ENCODE measurements around the gene DICER1. TPM values are rescaled to one million over a fixed set of nuclear protein-coding genes. Genes with fewer than 3 reads are reported as not detected.

DICER1 gene
- total RNA-seq, 2 donors from 2014 or later: 47.7 to 85.0 TPM

DNA sequence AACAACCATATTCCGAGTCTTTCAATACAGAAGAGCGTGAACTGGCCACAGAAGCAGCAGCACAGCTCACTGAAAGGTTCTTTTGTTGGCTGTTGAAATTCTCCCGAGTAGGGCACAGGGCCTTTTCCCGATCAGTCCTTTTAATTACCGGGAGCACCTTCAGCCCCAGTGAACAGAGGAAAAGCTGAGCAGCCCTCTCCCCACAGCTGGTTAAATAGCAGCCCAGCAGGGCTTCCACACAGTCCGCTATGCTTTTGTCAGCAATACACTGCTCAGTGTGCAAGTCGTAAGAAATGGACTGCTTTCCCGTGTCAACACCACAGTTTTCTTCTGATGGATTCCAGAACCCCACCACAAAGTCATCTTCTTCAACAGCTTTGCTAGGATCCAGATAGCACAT, 61.3 kb downstream of the DICER1 start:
- H3K36me3 ChIP-seq (replicated peaks in 1 of 2; ENCODE audit: insufficient read depth in 1 of 2, low read depth in 2 of 2): peaks cover 0 to 12% of the 10 kb centered on the region in 2 donors
- no peak overlapping the region for H3K4me3 ChIP-seq
- H3K4me1 ChIP-seq: no peaks in the 10 kb centered on the region
- DNase-seq (no peak), ATAC-seq (no peak)
- H3K27ac ChIP-seq: no peak overlapping the region
- no peaks in the 10 kb centered on the region for H3K27me3 ChIP-seq
- no peak for TF ChIP-seq POLR2A (IDR thresholded peaks at IDR 0.05)
- TF ChIP-seq, protein P1, sequence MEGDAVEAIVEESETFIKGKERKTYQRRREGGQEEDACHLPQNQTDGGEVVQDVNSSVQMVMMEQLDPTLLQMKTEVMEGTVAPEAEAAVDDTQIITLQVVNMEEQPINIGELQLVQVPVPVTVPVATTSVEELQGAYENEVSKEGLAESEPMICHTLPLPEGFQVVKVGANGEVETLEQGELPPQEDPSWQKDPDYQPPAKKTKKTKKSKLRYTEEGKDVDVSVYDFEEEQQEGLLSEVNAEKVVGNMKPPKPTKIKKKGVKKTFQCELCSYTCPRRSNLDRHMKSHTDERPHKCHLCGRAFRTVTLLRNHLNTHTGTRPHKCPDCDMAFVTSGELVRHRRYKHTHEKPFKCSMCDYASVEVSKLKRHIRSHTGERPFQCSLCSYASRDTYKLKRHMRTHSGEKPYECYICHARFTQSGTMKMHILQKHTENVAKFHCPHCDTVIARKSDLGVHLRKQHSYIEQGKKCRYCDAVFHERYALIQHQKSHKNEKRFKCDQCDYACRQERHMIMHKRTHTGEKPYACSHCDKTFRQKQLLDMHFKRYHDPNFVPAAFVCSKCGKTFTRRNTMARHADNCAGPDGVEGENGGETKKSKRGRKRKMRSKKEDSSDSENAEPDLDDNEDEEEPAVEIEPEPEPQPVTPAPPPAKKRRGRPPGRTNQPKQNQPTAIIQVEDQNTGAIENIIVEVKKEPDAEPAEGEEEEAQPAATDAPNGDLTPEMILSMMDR (IDR thresholded peaks at IDR 0.05): no peak
- WGBS, 2 donors: 79 to 85% methylated on average over 8 of the region's 8 CpGs
- intact Hi-C loops (cut with DNase I): loop anchor here (10.0 kb wide), 1 partner anchor 401 kb away; no protein-coding TSS in a partner anchor
- no peaks in the 10 kb centered on the region for H3K9me3 ChIP-seq

DNA sequence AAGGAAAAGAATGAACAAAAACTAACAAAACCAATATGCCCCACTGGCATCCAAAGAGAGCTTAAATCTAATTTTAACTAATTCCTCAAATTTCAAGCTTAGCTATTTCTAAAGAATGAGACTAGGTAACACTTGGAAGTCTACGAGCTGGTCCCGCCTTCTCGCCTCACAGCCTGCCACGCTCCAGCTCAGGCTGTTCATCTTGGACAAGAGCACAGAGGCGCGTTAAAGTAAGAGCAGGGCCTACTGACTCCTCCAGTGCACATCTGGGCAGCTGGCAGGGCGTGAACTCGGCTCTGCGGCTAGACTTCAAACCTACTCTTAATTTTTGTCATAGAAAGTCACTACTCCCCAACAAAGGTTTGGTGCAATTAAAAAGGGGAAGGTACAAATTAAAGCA, 64.6 kb downstream of the DICER1 start:
- DNase-seq: no peak
- intact Hi-C loops (cut with DNase I): loop anchor here (10.0 kb wide), 1 partner anchor 398 kb away; no protein-coding TSS in a partner anchor
- TF ChIP-seq, protein P1 (IDR thresholded peaks at IDR 0.05): no peak
- TF ChIP-seq POLR2A (IDR thresholded peaks at IDR 0.05): no peak
- H3K4me3 ChIP-seq: no peak overlapping the region
- peaks cover 0 to 22% of the 10 kb centered on the region in 2 donors for H3K36me3 ChIP-seq (replicated peaks in 1 of 2; ENCODE audit: insufficient read depth in 1 of 2, low read depth in 2 of 2)
- H3K9me3 ChIP-seq: no peaks in the 10 kb centered on the region
- no peak for ATAC-seq
- no peaks in the 10 kb centered on the region for H3K27me3 ChIP-seq
- H3K27ac ChIP-seq: no peak overlapping the region
- no peaks in the 10 kb centered on the region for H3K4me1 ChIP-seq
- WGBS, 2 donors: 95% methylated on average over 9 of the region's 9 CpGs

DNA sequence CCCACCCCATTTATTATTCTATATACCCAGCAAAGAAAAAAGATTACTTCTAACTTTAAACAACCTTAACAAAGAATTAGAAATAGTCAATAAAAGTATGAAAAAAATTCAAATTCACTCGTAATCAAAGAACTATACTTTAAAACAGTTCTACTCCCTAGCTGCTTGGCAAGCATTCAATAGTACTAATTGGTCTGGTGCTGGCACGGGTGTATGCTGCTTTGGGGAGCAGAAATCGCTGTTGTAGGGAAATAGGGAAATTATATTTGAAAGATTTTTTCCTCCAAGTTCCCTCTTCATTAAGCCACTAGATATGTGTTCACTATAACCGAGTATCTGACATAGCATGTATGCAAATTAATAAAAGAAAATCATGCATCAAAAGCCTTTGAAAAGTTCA, 65.7 kb downstream of the DICER1 start:
- DNase-seq (no peak), ATAC-seq (no peak)
- H3K27me3 ChIP-seq: no peaks in the 10 kb centered on the region
- H3K9me3 ChIP-seq: no peaks in the 10 kb centered on the region
- TF ChIP-seq, protein P1 (IDR thresholded peaks at IDR 0.05): no peak
- no peak for TF ChIP-seq POLR2A (IDR thresholded peaks at IDR 0.05)
- H3K27ac ChIP-seq: no peak overlapping the region
- WGBS, 2 donors: 48 to 59% methylated on average over 4 of the region's 4 CpGs
- no peak overlapping the region for H3K4me3 ChIP-seq
- H3K4me1 ChIP-seq: no peaks in the 10 kb centered on the region
- peaks cover 0 to 22% of the 10 kb centered on the region in 2 donors for H3K36me3 ChIP-seq (replicated peaks in 1 of 2; ENCODE audit: insufficient read depth in 1 of 2, low read depth in 2 of 2)
- intact Hi-C loops (cut with DNase I): loop anchor here (10.0 kb wide), 1 partner anchor 397 kb away; no protein-coding TSS in a partner anchor

DNA sequence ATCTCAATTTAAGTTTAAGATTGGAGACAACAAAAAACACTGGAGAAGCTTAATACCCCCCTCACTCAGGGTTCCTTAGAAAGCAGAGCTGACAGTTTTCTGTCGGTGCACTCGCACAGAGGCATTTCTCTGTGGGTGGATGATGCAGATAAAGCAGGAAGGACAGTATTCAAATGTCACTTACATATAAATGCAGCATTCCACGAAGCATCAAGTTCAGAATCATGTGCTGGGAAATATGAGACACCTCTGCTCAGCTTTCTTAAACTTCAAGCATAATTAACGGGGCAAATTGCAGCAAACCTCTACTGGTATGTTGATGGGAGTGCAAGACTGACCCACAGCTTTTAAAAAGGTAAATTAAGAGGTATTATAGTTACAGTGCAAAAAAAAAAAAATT, 68.7 kb downstream of the DICER1 start:
- no peak for TF ChIP-seq POLR2A (IDR thresholded peaks at IDR 0.05)
- TF ChIP-seq, protein P1 (IDR thresholded peaks at IDR 0.05): no peak
- no peaks in the 10 kb centered on the region for H3K4me1 ChIP-seq
- ATAC-seq: no peak
- intact Hi-C loops (cut with DNase I): no loop called here
- DNase-seq: no peak
- peaks cover 7 to 23% of the 10 kb centered on the region in 2 donors for H3K36me3 ChIP-seq (replicated peaks in 1 of 2; ENCODE audit: insufficient read depth in 1 of 2, low read depth in 2 of 2)
- H3K27ac ChIP-seq: no peak overlapping the region
- 64 to 68% methylated on average over 4 of the region's 4 CpGs for WGBS, 2 donors
- H3K27me3 ChIP-seq: no peaks in the 10 kb centered on the region
- no peaks in the 10 kb centered on the region for H3K9me3 ChIP-seq
- H3K4me3 ChIP-seq: no peak overlapping the region

DNA sequence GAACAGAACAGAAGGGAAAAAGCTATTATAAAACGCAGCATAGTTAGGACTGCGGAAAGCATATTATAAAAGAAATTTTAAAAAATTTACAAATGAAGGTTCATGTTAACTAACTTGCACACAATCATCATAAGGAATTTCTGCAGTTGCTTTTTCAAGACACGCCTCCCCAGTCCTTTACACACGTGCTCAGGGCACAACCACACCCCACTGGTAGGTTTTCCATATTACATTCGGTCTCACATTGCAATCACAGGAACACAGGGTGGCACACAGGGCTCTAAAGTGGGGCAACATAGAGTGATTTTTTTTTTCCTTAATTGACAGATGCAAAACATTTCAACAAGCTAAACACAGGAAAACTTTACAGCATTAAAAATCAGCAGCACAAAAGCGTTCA, 69.7 kb downstream of the DICER1 start:
- no peak overlapping the region for H3K27ac ChIP-seq
- TF ChIP-seq, protein P1 (IDR thresholded peaks at IDR 0.05): no peak
- no peak for TF ChIP-seq POLR2A (IDR thresholded peaks at IDR 0.05)
- H3K27me3 ChIP-seq: no peaks in the 10 kb centered on the region
- intact Hi-C loops (cut with DNase I): no loop called here
- WGBS, 2 donors: 84 to 92% methylated on average over 6 of the region's 6 CpGs
- no peak overlapping the region for H3K4me3 ChIP-seq
- peaks cover 7 to 15% of the 10 kb centered on the region in 2 donors for H3K36me3 ChIP-seq (replicated peaks in 1 of 2; ENCODE audit: insufficient read depth in 1 of 2, low read depth in 2 of 2)
- no peak for DNase-seq
- no peaks in the 10 kb centered on the region for H3K9me3 ChIP-seq
- no peak for ATAC-seq
- H3K4me1 ChIP-seq: no peaks in the 10 kb centered on the region
